CD4-positive, alpha-beta T cell treated with Interleukin-12 subunit alpha and Interleukin-12 subunit beta, for 1 hour (primary cell): Measurements from ENCODE around the gene SERPIND1.
A peak's percentile ranks its signal among the peaks of the same experiment; 100 is the strongest.
"Not testable (repeated sequence)": the region's sequence is repeated elsewhere in the genome, so short reads cannot be mapped to it uniquely, and the experiment has no call there.

Experiments used
- DNase-seq: peaks from one replicate; pipeline ENCODE4 v3.0.0-alpha.2; 2020

Gene SERPIND1

GRCh38 chr22:20773793-20774212 is at the start of gene SERPIND1:
Gene SERPIND1, plus strand, starts transcription at chr22:20774113. Its CDS starts 5,200 bp downstream, at chr22:20779313.
- no peak for DNase-seq

- DNase-seq: no peak
These were observed 49.0 kb upstream of the SERPIND1 start for GRCh38 chr22:20724676-20725454.

GRCh38 chr22:20725987-20726558 is 47.8 kb upstream of the SERPIND1 start:
- no peak for DNase-seq

- DNase-seq: no peak
These were observed 46.5 kb upstream of the SERPIND1 start for GRCh38 chr22:20727118-20728015.

GRCh38 chr22:20728523-20729190 is 45.3 kb upstream of the SERPIND1 start:
- no peak for DNase-seq

- DNase-seq: no peak
These were observed 44.7 kb upstream of the SERPIND1 start for GRCh38 chr22:20729194-20729593.

- DNase-seq: not testable (repeated sequence)
These were observed 41.5 kb upstream of the SERPIND1 start for GRCh38 chr22:20732431-20732830.

- DNase-seq: not testable (repeated sequence)
These were observed 38.4 kb upstream of the SERPIND1 start for GRCh38 chr22:20735356-20736162.

- not testable (repeated sequence) for DNase-seq
These were observed 37.0 kb upstream of the SERPIND1 start for GRCh38 chr22:20736891-20737290.

GRCh38 chr22:20738394-20739089 is 35.4 kb upstream of the SERPIND1 start:
- DNase-seq: no peak

- DNase-seq: no peak
These were observed 33.5 kb upstream of the SERPIND1 start for GRCh38 chr22:20740222-20740951.

GRCh38 chr22:20741008-20741633 is 32.8 kb upstream of the SERPIND1 start:
- no peak for DNase-seq

GRCh38 chr22:20741634-20742581 is 32.0 kb upstream of the SERPIND1 start:
- DNase-seq: peak; percentile 56

- DNase-seq: no peak
These were observed 31.1 kb upstream of the SERPIND1 start for GRCh38 chr22:20742764-20743163.

- DNase-seq: no peak
These were observed 29.5 kb upstream of the SERPIND1 start for GRCh38 chr22:20744456-20744855.

- DNase-seq: no peak
These were observed 28.8 kb upstream of the SERPIND1 start for GRCh38 chr22:20745119-20745518.

GRCh38 chr22:20746431-20747189 is 27.3 kb upstream of the SERPIND1 start:
- no peak for DNase-seq

GRCh38 chr22:20747223-20747622 is 26.7 kb upstream of the SERPIND1 start:
- DNase-seq: no peak
